ENCODE results near the gene MRI1. TPM values are rescaled to one million over a fixed set of nuclear protein-coding genes. Genes with fewer than 3 reads are reported as not detected.

MRI1 gene
- polyA plus RNA-seq, 4 donors = 12.3 to 41.3 (median 15.8) TPM

DNA sequence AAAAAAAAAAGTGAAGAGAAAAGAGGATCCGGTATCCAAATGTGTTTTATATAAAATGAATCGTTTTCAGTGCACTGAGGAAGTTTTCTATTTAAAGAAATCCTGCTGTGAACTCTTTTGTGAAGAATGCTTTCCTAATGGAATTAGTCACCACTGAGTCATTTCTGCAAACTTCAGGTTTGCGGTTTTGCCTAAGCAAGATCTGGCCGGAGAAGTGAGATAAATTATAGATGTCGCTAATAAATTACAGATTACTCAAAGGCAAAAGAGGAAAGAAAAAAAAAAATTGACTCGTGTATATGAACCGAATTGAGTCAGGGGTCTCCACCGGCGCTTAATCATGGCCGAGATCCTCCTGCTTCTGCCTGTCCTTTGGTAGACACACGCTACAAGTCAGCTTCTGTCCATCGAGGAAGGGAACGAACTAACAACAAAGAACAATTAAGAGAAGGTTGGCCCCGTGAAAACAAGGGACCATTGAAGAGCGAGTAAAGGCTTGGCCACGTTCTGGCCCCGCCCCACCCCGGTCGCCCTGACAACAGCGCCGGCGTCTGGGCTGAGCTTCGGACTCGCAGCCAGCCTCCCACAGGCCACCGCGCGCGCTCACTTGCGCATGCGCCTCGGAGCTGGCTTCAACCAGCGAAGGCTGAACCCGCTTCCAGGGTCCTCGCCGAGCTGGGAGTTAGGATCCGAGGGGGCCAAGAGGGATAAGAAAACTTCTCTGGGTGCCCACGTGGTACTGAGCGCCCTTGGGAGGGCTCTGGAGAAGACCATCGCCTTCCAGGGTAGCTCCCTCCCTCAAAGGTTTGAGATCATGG lies 33.0 kb upstream of the MRI1 start:
- 1% methylated on average over 32 to 39 of the region's 39 CpGs for WGBS, 3 donors

DNA sequence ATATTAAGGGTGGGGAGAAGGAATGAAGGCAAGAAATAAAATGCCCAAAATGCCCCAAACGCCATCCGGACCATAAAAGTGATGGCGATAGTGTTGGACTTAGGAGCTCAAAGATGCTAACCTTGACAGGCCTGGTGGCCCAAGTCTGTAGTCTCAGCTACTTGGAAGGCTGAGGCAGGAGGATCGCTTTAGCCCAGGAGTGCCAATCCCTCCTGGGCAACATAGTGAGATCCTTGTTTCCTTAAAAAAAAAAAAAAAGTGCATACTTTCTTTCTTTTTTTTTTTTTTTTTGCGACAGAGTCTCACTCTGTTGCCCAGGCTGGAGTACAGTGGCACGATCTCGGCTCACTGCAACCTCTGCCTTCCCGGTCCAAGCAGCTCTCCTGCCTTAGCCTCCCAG lies 32.0 kb upstream of the MRI1 start:
- Histone ChIP-seq H3K4me3 (ENCODE audit: low read depth in 1 of 3, low read length in 3 of 3) (peak overlapping the region in 1 of 3 donors; percentile 68), H3K27me3 (ENCODE audit: control insufficient read depth in 3 of 3, insufficient read depth in 3 of 3, low read length in 3 of 3) (no peaks in the 10 kb centered on the region), H3K36me3 (ENCODE audit: control insufficient read depth in 3 of 3, insufficient read depth in 2 of 3, low read depth in 1 of 3, low read length in 3 of 3) (peaks cover 0 to 16% (median 0%) of the 10 kb centered on the region in 3 donors), H3K27ac (ENCODE audit: low read depth in 1 of 3, low read length in 2 of 3) (no peak overlapping the region), H3K9me3 (ENCODE audit: control insufficient read depth in 2 of 2, insufficient read depth in 1 of 2, low read depth in 1 of 2, low read length in 1 of 2) (no peaks in the 10 kb centered on the region), H3K4me1 (ENCODE audit: control insufficient read depth in 3 of 3, insufficient read depth in 2 of 3, low read depth in 1 of 3, low read length in 2 of 3) (peaks cover 2 to 5% (median 3%) of the 10 kb centered on the region in 3 donors)
- DNase-seq (no peak), FAIRE-seq (no peak)
- WGBS, 3 donors = 81 to 93% (median 92%) methylated on average over 7 to 8 of the region's 8 CpGs

More for the DNA sequence above, 33.0 kb upstream of the MRI1 start:
- Histone ChIP-seq H3K9me3 (ENCODE audit: control insufficient read depth in 2 of 2, insufficient read depth in 1 of 2, low read depth in 1 of 2, low read length in 1 of 2) (no peaks in the 10 kb centered on the region), H3K27ac (ENCODE audit: low read depth in 1 of 3, low read length in 2 of 3) (peak overlapping the region; percentile 65 to 99 (median 85)), H3K27me3 (ENCODE audit: control insufficient read depth in 3 of 3, insufficient read depth in 3 of 3, low read length in 3 of 3) (no peaks in the 10 kb centered on the region), H3K4me1 (ENCODE audit: control insufficient read depth in 3 of 3, insufficient read depth in 2 of 3, low read depth in 1 of 3, low read length in 2 of 3) (peaks cover 2 to 5% (median 3%) of the 10 kb centered on the region in 3 donors), H3K36me3 (ENCODE audit: control insufficient read depth in 3 of 3, insufficient read depth in 2 of 3, low read depth in 1 of 3, low read length in 3 of 3) (peaks cover 0 to 10% (median 0%) of the 10 kb centered on the region in 3 donors), H3K4me3 (ENCODE audit: low read depth in 1 of 3, low read length in 3 of 3) (peak overlapping the region; percentile 47 to 68 (median 56))
- DNase-seq (peak; percentile 95 to 98), FAIRE-seq (no peak)

DNA sequence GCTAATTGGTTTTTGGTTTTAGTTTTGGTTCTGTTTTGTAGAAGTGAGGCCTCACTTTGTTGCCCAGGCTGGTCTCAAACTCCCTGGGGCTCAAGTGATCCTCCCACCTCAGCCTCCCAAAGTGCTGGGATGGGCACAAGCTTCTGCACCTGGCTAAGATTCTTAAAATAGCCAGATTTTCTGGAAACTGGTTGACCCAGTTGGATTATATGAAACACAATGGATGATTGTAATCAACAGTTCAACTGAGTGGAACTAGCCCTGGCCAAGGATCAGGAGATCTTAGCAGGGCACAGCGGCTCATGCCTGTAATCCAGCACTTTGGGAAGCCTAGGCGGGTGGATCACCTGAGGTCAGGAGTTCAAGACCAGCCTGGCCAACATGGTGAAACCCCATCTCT lies 29.6 kb upstream of the MRI1 start:
- Histone ChIP-seq H3K4me3 (ENCODE audit: low read depth in 1 of 3, low read length in 3 of 3) (no peak overlapping the region), H3K9me3 (ENCODE audit: control insufficient read depth in 2 of 2, insufficient read depth in 1 of 2, low read depth in 1 of 2, low read length in 1 of 2) (no peaks in the 10 kb centered on the region), H3K36me3 (ENCODE audit: control insufficient read depth in 3 of 3, insufficient read depth in 2 of 3, low read depth in 1 of 3, low read length in 3 of 3) (peaks cover 0 to 16% (median 0%) of the 10 kb centered on the region in 3 donors), H3K27ac (ENCODE audit: low read depth in 1 of 3, low read length in 2 of 3) (no peak overlapping the region), H3K4me1 (ENCODE audit: control insufficient read depth in 3 of 3, insufficient read depth in 2 of 3, low read depth in 1 of 3, low read length in 2 of 3) (peaks cover 2 to 5% (median 3%) of the 10 kb centered on the region in 3 donors), H3K27me3 (ENCODE audit: control insufficient read depth in 3 of 3, insufficient read depth in 3 of 3, low read length in 3 of 3) (no peaks in the 10 kb centered on the region)
- FAIRE-seq (no peak), DNase-seq (no peak)
- WGBS, 3 donors = 77 to 84% (median 81%) methylated on average over 2 of the region's 2 CpGs

GRCh38 chr19:13738073-13738472 lies 26.2 kb upstream of the MRI1 start:
- Histone ChIP-seq H3K27me3 (ENCODE audit: control insufficient read depth in 3 of 3, insufficient read depth in 3 of 3, low read length in 3 of 3) (no peaks in the 10 kb centered on the region), H3K27ac (ENCODE audit: low read depth in 1 of 3, low read length in 2 of 3) (no peak overlapping the region), H3K4me1 (ENCODE audit: control insufficient read depth in 3 of 3, insufficient read depth in 2 of 3, low read depth in 1 of 3, low read length in 2 of 3) (no peaks in the 10 kb centered on the region), H3K36me3 (ENCODE audit: control insufficient read depth in 3 of 3, insufficient read depth in 2 of 3, low read depth in 1 of 3, low read length in 3 of 3) (peaks cover 0 to 16% (median 0%) of the 10 kb centered on the region in 3 donors), H3K4me3 (ENCODE audit: low read depth in 1 of 3, low read length in 3 of 3) (no peak overlapping the region), H3K9me3 (ENCODE audit: control insufficient read depth in 2 of 2, insufficient read depth in 1 of 2, low read depth in 1 of 2, low read length in 1 of 2) (no peaks in the 10 kb centered on the region)
- no peak for DNase-seq
- FAIRE-seq = no peak
- WGBS, 3 donors = 90 to 91% (median 91%) methylated on average over 1 of the region's 1 CpG

GRCh38 chr19:13741893-13742292 lies 22.4 kb upstream of the MRI1 start:
- Histone ChIP-seq H3K4me3 (ENCODE audit: low read depth in 1 of 3, low read length in 3 of 3) (no peak overlapping the region), H3K4me1 (ENCODE audit: control insufficient read depth in 3 of 3, insufficient read depth in 2 of 3, low read depth in 1 of 3, low read length in 2 of 3) (no peaks in the 10 kb centered on the region), H3K27ac (ENCODE audit: low read depth in 1 of 3, low read length in 2 of 3) (no peak overlapping the region), H3K36me3 (ENCODE audit: control insufficient read depth in 3 of 3, insufficient read depth in 2 of 3, low read depth in 1 of 3, low read length in 3 of 3) (peaks cover 0 to 3% (median 0%) of the 10 kb centered on the region in 3 donors), H3K27me3 (ENCODE audit: control insufficient read depth in 3 of 3, insufficient read depth in 3 of 3, low read length in 3 of 3) (no peaks in the 10 kb centered on the region), H3K9me3 (ENCODE audit: control insufficient read depth in 2 of 2, insufficient read depth in 1 of 2, low read depth in 1 of 2, low read length in 1 of 2) (no peaks in the 10 kb centered on the region)
- DNase-seq (no peak), FAIRE-seq (no peak)
- 73 to 80% (median 73%) methylated on average over 2 of the region's 2 CpGs for WGBS, 3 donors

DNA sequence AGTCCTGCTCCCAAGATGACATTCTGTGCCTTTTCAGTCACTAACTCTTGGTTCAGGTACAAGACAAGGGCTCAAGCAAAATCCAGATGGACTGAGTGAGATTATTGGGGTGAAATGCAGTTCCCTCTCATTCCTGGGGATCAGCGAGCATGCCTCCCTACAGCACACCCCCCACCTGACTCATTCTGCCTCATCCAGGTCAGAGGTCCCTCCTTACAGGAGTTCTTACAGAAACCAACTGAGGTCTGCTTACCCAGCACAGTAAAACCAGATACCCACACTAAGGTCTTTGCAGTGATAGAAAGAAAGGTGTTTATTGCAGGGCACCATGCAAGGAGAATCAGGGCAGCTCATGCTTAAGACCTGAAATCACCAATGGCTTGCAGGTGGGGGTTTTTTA lies 21.6 kb upstream of the MRI1 start:
- H3K27me3 ChIP-seq (ENCODE audit: control insufficient read depth in 3 of 3, insufficient read depth in 3 of 3, low read length in 3 of 3) = no peaks in the 10 kb centered on the region
- DNase-seq = peak in 1 of 2 donors; percentile 39

DNA sequence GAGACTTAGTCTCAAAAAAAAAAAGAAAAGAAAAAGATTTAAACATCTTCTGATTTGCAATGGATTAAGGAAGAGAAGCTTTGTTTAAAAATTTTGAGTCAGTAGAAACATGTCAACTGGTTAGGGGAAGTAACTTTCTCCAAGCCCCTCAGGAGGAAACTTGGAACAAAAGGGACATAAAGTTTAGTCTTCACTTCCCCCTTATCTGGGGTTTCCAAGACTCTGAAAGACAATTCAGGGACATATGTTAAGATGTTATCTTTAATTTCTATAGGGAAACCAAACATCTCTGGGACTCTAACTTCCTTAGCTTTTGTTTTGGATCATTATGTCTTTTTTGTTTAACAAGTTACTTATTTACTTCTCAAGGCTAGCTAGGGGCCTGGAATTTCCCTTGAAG lies 20.1 kb upstream of the MRI1 start:
- H3K9me3 ChIP-seq (ENCODE audit: control insufficient read depth in 2 of 2, insufficient read depth in 1 of 2, low read depth in 1 of 2, low read length in 1 of 2) = peaks cover 0 to 5% of the 10 kb centered on the region in 2 donors
- peaks cover 0 to 6% (median 0%) of the 10 kb centered on the region in 3 donors for H3K4me1 ChIP-seq (ENCODE audit: control insufficient read depth in 3 of 3, insufficient read depth in 2 of 3, low read depth in 1 of 3, low read length in 2 of 3)
- FAIRE-seq = no peak
- DNase-seq = no peak
- no peaks in the 10 kb centered on the region for H3K36me3 ChIP-seq (ENCODE audit: control insufficient read depth in 3 of 3, insufficient read depth in 2 of 3, low read depth in 1 of 3, low read length in 3 of 3)
- no peak overlapping the region for H3K4me3 ChIP-seq (ENCODE audit: low read depth in 1 of 3, low read length in 3 of 3)
- no peak overlapping the region for H3K27ac ChIP-seq (ENCODE audit: low read depth in 1 of 3, low read length in 2 of 3)
- no peaks in the 10 kb centered on the region for H3K27me3 ChIP-seq (ENCODE audit: control insufficient read depth in 3 of 3, insufficient read depth in 3 of 3, low read length in 3 of 3)

More for the DNA sequence above, 21.6 kb upstream of the MRI1 start:
- Histone ChIP-seq H3K36me3 (ENCODE audit: control insufficient read depth in 3 of 3, insufficient read depth in 2 of 3, low read depth in 1 of 3, low read length in 3 of 3) (no peaks in the 10 kb centered on the region), H3K4me1 (ENCODE audit: control insufficient read depth in 3 of 3, insufficient read depth in 2 of 3, low read depth in 1 of 3, low read length in 2 of 3) (no peaks in the 10 kb centered on the region), H3K9me3 (ENCODE audit: control insufficient read depth in 2 of 2, insufficient read depth in 1 of 2, low read depth in 1 of 2, low read length in 1 of 2) (peaks cover 0 to 5% of the 10 kb centered on the region in 2 donors), H3K4me3 (ENCODE audit: low read depth in 1 of 3, low read length in 3 of 3) (no peak overlapping the region), H3K27ac (ENCODE audit: low read depth in 1 of 3, low read length in 2 of 3) (no peak overlapping the region)
- no peak for FAIRE-seq
- WGBS, 3 donors = 94 to 100% (median 100%) methylated on average over 1 of the region's 1 CpG

DNA sequence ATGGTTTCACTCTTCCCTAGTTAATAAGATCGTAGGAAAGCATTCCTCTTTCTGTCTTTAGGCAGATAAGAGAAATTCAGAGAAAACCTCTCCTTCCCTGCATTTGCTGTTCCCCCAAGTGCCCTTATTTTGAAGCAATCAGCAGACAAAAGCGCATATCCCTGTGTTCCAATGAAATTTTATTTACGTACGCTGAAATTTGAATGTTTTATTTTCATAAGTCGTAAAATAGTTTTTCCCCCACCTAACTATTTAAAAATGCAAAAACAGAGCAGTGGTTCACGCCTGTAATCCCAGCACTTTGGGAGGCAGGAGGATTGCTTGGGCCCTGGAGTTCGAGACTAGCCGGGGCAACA lies 17.2 kb upstream of the MRI1 start:
- Histone ChIP-seq H3K4me1 (ENCODE audit: control insufficient read depth in 3 of 3, insufficient read depth in 2 of 3, low read depth in 1 of 3, low read length in 2 of 3) (peaks cover 0 to 6% (median 0%) of the 10 kb centered on the region in 3 donors), H3K27me3 (ENCODE audit: control insufficient read depth in 3 of 3, insufficient read depth in 3 of 3, low read length in 3 of 3) (no peaks in the 10 kb centered on the region), H3K9me3 (ENCODE audit: control insufficient read depth in 2 of 2, insufficient read depth in 1 of 2, low read depth in 1 of 2, low read length in 1 of 2) (peaks cover 0 to 5% of the 10 kb centered on the region in 2 donors), H3K27ac (ENCODE audit: low read depth in 1 of 3, low read length in 2 of 3) (peak overlapping the region in 2 of 3 donors; percentile 89 to 95), H3K4me3 (ENCODE audit: low read depth in 1 of 3, low read length in 3 of 3) (peak overlapping the region in 1 of 3 donors; percentile 99), H3K36me3 (ENCODE audit: control insufficient read depth in 3 of 3, insufficient read depth in 2 of 3, low read depth in 1 of 3, low read length in 3 of 3) (peaks cover 0 to 15% (median 5%) of the 10 kb centered on the region in 3 donors)
- FAIRE-seq (no peak), DNase-seq (no peak)
- WGBS, 3 donors = 84 to 91% (median 88%) methylated on average over 8 of the region's 8 CpGs
